Kidney (tissue), 14 donors: Measurements from ENCODE around the gene TSSK6. TPM values are rescaled to one million over a fixed set of nuclear protein-coding genes. Genes with fewer than 3 reads are reported as not detected.
A peak's percentile ranks its signal among the peaks of the same experiment; 100 is the strongest.

Experiments
- DNase-seq, 5 donors: peaks; one replicate each; pipeline ENCODE4 v3.0.0-alpha.2; 2013 to 2020
- FAIRE-seq: peaks from 2 replicates; lab custom pipeline; 2012; peaks lifted over from hg19 to GRCh38; lab: Jason Lieb, UNC
- H3K27ac ChIP-seq, 2 donors: one replicate each; pipeline ENCODE4 v1.7.0; 2013; ENCODE audit warnings: low read depth in 2 of 2, low read length in 2 of 2, inconsistent platforms in 1 of 2
- H3K27me3 ChIP-seq: one replicate; pipeline ENCODE4 v1.7.1; 2013; ENCODE audit warnings: low read length, inconsistent platforms; ENCODE audit not compliant: control insufficient read depth, insufficient read depth
- H3K36me3 ChIP-seq, 3 donors: one replicate each; pipeline versions ENCODE4 v1.7.0 to v1.7.1; 2013; ENCODE audit warnings: low read length in 3 of 3, control low read depth in 1 of 3, inconsistent platforms in 1 of 3; ENCODE audit not compliant: insufficient read depth in 3 of 3, control insufficient read depth in 2 of 3
- H3K4me1 ChIP-seq, 3 donors: one replicate each; pipeline versions ENCODE4 v1.7.0 to v1.7.1; 2013; ENCODE audit warnings: low read length in 3 of 3, inconsistent platforms in 1 of 3, low read depth in 1 of 3; ENCODE audit not compliant: control insufficient read depth in 2 of 3, insufficient read depth in 2 of 3
- H3K4me3 ChIP-seq, 3 donors: one replicate each; pipeline versions ENCODE4 v1.7.0 to v1.8.1; 2013; ENCODE audit warnings: low read length in 3 of 3, control low read depth in 1 of 3, inconsistent platforms in 1 of 3
- H3K9ac ChIP-seq, 3 donors: one replicate each; pipeline versions ENCODE4 v1.7.0 to v1.7.1; 2013; ENCODE audit warnings: low read length in 3 of 3, control low read depth in 1 of 3, inconsistent platforms in 1 of 3
- H3K9me3 ChIP-seq, 3 donors: one replicate each; pipeline versions ENCODE4 v1.7.0 to v1.7.1; 2013; ENCODE audit warnings: low read length in 3 of 3, control low read depth in 1 of 3, inconsistent platforms in 1 of 3; ENCODE audit not compliant: control insufficient read depth in 2 of 3, insufficient read depth in 1 of 3
- intact Hi-C: fragments of 100-400 bp; cut with DNase I; formaldehyde crosslinking; loops from one replicate; pipeline ENCODE4 v1.11.1; 2022
- polyA plus RNA-seq: library from polyadenylated mRNA; stranded (reverse); fragments of 350-450 nt; fragmentation: Illumina TruSeq; extraction: RNeasy Lipid Tissue Mini Kit (QIAGEN cat#74804); gene quantifications from one replicate; pipeline ENCODE4 v1.2.3, GENCODE V29; 2014; ENCODE audit warnings: low read depth, low replicate concordance; ENCODE audit not compliant: insufficient read depth
- total RNA-seq: library from RNA; stranded (reverse); fragmentation: NEBNext Ultra II Directional; extraction: Animal tissue kit (Norgen Biotek cat#: 25700); gene quantifications from one replicate; pipeline ENCODE4 v1.2.1, GENCODE V29; 2021
- TF ChIP-seq, protein P1 (sequence below): IDR thresholded peaks from 3 replicates; pipeline ENCODE4 v1.5.1; 2012; ENCODE audit warnings: mild to moderate bottlenecking, moderate library complexity, borderline replicate concordance; ENCODE audit not compliant: insufficient read depth; ENCODE audit errors: extremely low read depth
- donor health status: control.
- donor health status: control.
- donor health status: control.
- donor health status: control.
- donor health status: control.
- donor health status: DM: yes; HTN: yes; CAD: no.
- donor health status: Normal renal cell carcinoma (clear cell type).

TSSK6 gene
- total and polyA plus RNA-seq, 2 donors from 2014 or later: 1.4 to 3.7 TPM

DNA sequence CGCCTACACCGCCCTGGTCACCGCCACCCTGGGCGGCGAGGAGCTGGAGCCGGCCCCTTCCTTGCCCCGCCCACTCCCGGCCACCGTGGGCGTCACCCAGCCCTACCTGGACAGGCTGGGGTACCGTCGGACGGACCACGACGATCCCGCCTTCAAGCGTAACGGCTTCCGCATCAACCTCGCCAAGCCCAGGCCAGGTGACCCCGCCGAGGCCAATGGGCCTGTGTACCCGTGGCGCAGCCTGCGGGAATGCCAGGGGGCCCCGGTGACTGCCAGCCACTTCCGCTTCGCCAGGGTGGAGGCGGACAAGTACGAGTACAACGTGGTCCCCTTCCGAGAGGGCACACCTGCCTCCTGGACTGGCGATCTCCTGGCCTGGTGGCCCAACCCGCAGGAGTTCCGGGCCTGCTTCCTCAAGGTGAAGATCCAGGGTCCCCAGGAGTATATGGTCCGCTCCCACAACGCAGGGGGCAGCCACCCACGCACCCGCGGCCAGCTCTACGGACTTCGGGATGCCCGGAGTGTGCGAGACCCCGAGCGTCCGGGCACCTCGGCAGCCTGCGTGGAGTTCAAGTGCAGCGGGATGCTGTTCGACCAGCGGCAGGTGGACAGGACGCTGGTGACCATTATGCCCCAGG is 29.7 kb upstream of the TSSK6 start:
- Histone ChIP-seq H3K27ac (no peak overlapping the region), H3K36me3 (no peaks in the 10 kb centered on the region), H3K9ac (no peak overlapping the region), H3K4me1 (peaks cover 0 to 8% (median 0%) of the 10 kb centered on the region in 3 donors), H3K27me3 (peaks cover 7% of the 10 kb centered on the region), H3K4me3 (no peak overlapping the region), H3K9me3 (no peaks in the 10 kb centered on the region)
- TF ChIP-seq, protein P1, sequence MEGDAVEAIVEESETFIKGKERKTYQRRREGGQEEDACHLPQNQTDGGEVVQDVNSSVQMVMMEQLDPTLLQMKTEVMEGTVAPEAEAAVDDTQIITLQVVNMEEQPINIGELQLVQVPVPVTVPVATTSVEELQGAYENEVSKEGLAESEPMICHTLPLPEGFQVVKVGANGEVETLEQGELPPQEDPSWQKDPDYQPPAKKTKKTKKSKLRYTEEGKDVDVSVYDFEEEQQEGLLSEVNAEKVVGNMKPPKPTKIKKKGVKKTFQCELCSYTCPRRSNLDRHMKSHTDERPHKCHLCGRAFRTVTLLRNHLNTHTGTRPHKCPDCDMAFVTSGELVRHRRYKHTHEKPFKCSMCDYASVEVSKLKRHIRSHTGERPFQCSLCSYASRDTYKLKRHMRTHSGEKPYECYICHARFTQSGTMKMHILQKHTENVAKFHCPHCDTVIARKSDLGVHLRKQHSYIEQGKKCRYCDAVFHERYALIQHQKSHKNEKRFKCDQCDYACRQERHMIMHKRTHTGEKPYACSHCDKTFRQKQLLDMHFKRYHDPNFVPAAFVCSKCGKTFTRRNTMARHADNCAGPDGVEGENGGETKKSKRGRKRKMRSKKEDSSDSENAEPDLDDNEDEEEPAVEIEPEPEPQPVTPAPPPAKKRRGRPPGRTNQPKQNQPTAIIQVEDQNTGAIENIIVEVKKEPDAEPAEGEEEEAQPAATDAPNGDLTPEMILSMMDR: no peak
- DNase-seq (peak in 2 of 5 donors; percentile 54 to 72), FAIRE-seq (no peak)
- intact Hi-C loops: no loop called here

DNA sequence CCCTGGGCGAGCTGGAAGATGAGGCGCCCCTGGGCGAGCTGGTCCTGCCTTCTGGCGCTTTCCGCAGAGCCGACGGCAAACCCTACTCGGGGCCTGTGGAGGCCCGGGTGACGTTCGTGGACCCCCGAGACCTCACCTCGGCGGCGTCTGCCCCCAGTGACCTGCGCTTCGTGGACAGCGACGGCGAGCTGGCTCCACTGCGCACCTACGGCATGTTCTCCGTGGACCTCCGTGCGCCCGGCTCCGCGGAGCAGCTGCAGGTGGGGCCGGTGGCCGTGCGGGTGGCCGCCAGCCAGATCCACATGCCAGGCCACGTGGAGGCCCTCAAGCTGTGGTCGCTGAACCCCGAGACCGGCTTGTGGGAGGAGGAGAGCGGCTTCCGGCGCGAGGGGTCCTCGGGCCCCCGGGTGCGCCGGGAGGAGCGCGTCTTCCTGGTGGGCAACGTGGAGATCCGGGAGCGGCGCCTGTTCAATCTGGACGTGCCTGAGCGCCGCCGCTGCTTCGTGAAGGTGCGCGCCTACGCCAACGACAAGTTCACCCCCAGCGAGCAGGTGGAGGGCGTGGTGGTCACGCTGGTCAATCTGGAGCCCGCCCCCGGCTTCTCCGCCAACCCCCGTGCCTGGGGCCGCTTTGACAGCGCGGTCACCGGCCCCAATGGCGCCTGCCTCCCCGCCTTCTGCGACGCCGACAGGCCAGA is 29.1 kb upstream of the TSSK6 start:
- peak in 2 of 5 donors; percentile 34 to 67 for DNase-seq
- Histone ChIP-seq H3K4me3 (no peak overlapping the region), H3K4me1 (peaks cover 0 to 8% (median 0%) of the 10 kb centered on the region in 3 donors), H3K36me3 (no peaks in the 10 kb centered on the region), H3K27ac (no peak overlapping the region), H3K27me3 (peaks cover 9% of the 10 kb centered on the region), H3K9me3 (no peaks in the 10 kb centered on the region), H3K9ac (no peak overlapping the region)
- no peak for FAIRE-seq
- TF ChIP-seq, protein P1: no peak
- intact Hi-C loops: no loop called here

DNA sequence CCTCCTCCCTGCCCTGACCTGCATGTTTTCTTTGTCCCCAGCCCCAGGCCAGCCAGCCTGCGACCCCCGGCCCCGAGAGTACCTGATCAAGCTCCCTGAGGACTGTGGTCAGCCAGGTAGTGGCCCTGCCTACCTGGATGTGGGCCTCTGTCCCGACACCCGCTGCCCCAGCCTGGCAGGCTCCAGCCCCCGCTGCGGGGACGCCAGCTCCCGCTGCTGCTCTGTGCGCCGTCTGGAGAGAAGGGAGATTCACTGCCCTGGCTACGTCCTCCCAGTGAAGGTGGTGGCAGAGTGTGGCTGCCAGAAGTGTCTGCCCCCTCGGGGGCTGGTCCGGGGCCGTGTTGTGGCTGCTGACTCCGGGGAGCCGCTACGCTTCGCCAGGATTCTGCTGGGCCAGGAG is 28.3 kb upstream of the TSSK6 start:
- peak in 2 of 5 donors; percentile 37 to 60 for DNase-seq
- no peaks in the 10 kb centered on the region for H3K36me3 ChIP-seq
- peaks cover 13% of the 10 kb centered on the region for H3K27me3 ChIP-seq
- no peak overlapping the region for H3K9ac ChIP-seq
- no peak overlapping the region for H3K4me3 ChIP-seq
- H3K9me3 ChIP-seq: no peaks in the 10 kb centered on the region
- peaks cover 0 to 10% (median 0%) of the 10 kb centered on the region in 3 donors for H3K4me1 ChIP-seq
- TF ChIP-seq, protein P1: no peak
- no peak for FAIRE-seq
- H3K27ac ChIP-seq: no peak overlapping the region
- intact Hi-C loops: no loop called here
